ENCODE data around the gene NDUFAF4.

The NDUFAF4 gene

DNA sequence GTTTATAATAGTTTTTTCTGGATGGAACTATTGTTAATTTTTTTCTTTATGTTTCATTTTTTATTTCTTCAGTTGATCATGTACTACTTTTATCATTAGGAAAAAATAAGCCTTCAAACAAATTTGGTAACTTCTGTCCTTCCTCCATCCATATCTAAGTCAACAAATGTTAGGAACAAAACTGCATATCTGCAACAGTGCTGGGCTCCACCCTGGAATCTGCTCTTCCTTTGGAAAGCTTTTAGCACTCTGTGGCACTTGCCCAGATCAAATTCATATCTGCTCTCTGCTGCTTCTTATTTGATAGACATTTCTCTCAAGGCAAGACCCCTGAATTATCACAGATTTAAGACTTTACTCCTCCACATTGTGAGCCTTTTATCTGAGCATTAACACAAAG, 36.1 kb downstream of the NDUFAF4 start:
- H3K4me3 ChIP-seq (replicated peaks; ENCODE audit: low read depth, low read length): no peak overlapping the region
- DNase-seq (ENCODE audit: low read depth): no peak
- TF ChIP-seq, protein P1, sequence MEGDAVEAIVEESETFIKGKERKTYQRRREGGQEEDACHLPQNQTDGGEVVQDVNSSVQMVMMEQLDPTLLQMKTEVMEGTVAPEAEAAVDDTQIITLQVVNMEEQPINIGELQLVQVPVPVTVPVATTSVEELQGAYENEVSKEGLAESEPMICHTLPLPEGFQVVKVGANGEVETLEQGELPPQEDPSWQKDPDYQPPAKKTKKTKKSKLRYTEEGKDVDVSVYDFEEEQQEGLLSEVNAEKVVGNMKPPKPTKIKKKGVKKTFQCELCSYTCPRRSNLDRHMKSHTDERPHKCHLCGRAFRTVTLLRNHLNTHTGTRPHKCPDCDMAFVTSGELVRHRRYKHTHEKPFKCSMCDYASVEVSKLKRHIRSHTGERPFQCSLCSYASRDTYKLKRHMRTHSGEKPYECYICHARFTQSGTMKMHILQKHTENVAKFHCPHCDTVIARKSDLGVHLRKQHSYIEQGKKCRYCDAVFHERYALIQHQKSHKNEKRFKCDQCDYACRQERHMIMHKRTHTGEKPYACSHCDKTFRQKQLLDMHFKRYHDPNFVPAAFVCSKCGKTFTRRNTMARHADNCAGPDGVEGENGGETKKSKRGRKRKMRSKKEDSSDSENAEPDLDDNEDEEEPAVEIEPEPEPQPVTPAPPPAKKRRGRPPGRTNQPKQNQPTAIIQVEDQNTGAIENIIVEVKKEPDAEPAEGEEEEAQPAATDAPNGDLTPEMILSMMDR (IDR thresholded peaks at IDR 0.05; ENCODE audit: low read length, missing control alignments): no peak

DNA sequence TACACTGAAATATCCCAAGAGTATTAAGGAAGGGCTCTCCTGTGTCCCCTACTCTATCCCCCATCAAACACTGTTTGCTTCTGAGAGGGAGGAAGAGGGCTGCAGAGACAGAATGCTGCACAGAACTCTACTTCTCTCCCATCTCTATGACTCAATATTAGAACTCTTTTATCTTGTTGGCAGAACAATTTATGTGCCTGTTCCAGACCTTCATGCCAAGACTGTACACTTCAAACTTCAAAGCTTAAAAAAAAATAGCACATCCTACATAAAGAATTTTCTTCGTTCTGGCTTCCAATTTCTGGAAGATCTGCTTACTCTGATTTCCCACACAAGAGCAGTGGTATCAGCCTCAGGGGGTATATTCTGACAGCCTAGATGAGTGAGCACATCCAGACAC, 40.8 kb downstream of the NDUFAF4 start:
- DNase-seq (ENCODE audit: low read depth): no peak
- TF ChIP-seq, protein P1 (IDR thresholded peaks at IDR 0.05; ENCODE audit: low read length, missing control alignments): no peak
- H3K4me3 ChIP-seq (replicated peaks; ENCODE audit: low read depth, low read length): no peak overlapping the region

GRCh38 chr6:96853083-96853482, 44.6 kb downstream of the NDUFAF4 start:
- DNase-seq (ENCODE audit: low read depth): no peak
- TF ChIP-seq, protein P1 (IDR thresholded peaks at IDR 0.05; ENCODE audit: low read length, missing control alignments): no peak
- H3K4me3 ChIP-seq (replicated peaks; ENCODE audit: low read depth, low read length): no peak overlapping the region

DNA sequence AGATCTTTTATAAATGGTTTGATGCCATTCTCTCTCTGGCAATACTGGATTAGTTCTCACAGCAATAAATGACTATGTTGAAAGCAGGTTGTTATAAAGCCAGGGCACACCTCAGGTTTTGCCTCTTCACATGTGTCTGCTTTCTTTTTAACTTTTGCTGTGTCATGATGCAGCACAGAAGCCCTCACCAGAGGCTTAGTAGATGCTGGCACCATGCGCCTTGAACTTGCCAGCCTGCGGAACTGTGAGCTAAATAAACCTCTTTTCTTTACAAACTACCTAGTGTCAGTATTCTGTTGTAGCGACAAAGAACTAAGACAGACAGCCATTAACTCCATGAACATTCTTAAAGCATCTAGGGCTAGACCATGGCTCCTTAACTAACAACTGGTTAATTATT, 45.1 kb downstream of the NDUFAF4 start:
- no peak for DNase-seq (ENCODE audit: low read depth)
- H3K4me3 ChIP-seq (replicated peaks; ENCODE audit: low read depth, low read length): no peak overlapping the region
- TF ChIP-seq, protein P1 (IDR thresholded peaks at IDR 0.05; ENCODE audit: low read length, missing control alignments): no peak

GRCh38 chr6:96851858-96852257, 45.8 kb downstream of the NDUFAF4 start:
- TF ChIP-seq, protein P1 (IDR thresholded peaks at IDR 0.05; ENCODE audit: low read length, missing control alignments): no peak
- H3K4me3 ChIP-seq (replicated peaks; ENCODE audit: low read depth, low read length): no peak overlapping the region
- DNase-seq (ENCODE audit: low read depth): no peak

GRCh38 chr6:96849615-96850014, 48.1 kb downstream of the NDUFAF4 start:
- TF ChIP-seq, protein P1 (IDR thresholded peaks at IDR 0.05; ENCODE audit: low read length, missing control alignments): no peak

GRCh38 chr6:96844530-96844929, 53.2 kb downstream of the NDUFAF4 start:
- no peak overlapping the region for H3K4me3 ChIP-seq (replicated peaks; ENCODE audit: low read depth, low read length)
- TF ChIP-seq, protein P1 (IDR thresholded peaks at IDR 0.05; ENCODE audit: low read length, missing control alignments): no peak

More at GRCh38 chr6:96849615-96850014, 48.1 kb downstream of the NDUFAF4 start:
- no peak overlapping the region for H3K4me3 ChIP-seq (replicated peaks; ENCODE audit: low read depth, low read length)
- DNase-seq (ENCODE audit: low read depth): no peak

More at GRCh38 chr6:96844530-96844929, 53.2 kb downstream of the NDUFAF4 start:
- DNase-seq (ENCODE audit: low read depth): no peak
